Measurements from ENCODE around the gene ME3. TPM values are rescaled to one million over a fixed set of nuclear protein-coding genes. Genes with fewer than 3 reads are reported as not detected.

The ME3 gene
- total RNA-seq, 1 experiment from 2014 or later = 1.8 TPM

DNA sequence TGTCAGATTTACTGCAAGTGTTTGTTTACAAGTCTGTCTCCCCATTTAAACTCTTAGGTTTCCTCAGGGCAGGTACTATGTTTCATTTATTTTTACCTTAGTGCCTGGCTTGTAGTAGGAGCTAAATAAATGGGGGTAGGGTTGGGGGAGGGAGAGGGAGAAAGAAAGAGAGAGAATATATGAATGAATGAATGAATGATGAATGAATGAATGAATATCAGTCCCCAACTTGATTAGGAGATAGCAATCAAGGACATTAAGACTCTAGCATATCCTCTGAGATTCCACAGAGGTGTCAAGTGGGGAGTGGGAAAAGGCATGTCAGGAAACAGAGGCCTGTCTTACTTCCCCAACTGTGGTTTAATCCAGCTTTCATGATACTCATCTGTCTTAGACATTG, 83.2 kb downstream of the ME3 start:
- Mint-ChIP-seq H3K27ac (no peak overlapping the region), H3K4me3 (no peak overlapping the region), H3K36me3 (no peaks in the 10 kb centered on the region), H3K27me3 (ENCODE audit: low read depth) (no peaks in the 10 kb centered on the region), H3K9me3 (no peaks in the 10 kb centered on the region), H3K4me1 (peaks cover 46% of the 10 kb centered on the region)
- ChIA-PET POLR2A (no interaction called here), CTCF (interaction anchor here (1.5 to 2.6 kb wide), 3 partner anchors 17 to 133 kb away, joined by 5 to 13 read pairs (median 12); no protein-coding TSS in a partner anchor)
- ATAC-seq = no peak
- no peak for DNase-seq (ENCODE audit: low spot score)
- TF ChIP-seq KAT7 (CRISPR knock-in tag; IDR thresholded peaks at IDR 0.05; ENCODE audit: borderline replicate concordance) (no peak), ZNF396 (CRISPR knock-in tag; IDR thresholded peaks at IDR 0.05; ENCODE audit: borderline replicate concordance) (no peak), NFATC4 (CRISPR knock-in tag; IDR thresholded peaks at IDR 0.05) (no peak), CREM (CRISPR knock-in tag; IDR thresholded peaks at IDR 0.05) (no peak), SOX15 (CRISPR knock-in tag; IDR thresholded peaks at IDR 0.05) (no peak), FOXJ3 (CRISPR knock-in tag; IDR thresholded peaks at IDR 0.05; ENCODE audit: borderline replicate concordance) (no peak), ZNF317 (CRISPR knock-in tag; IDR thresholded peaks at IDR 0.05; ENCODE audit: borderline replicate concordance, low read depth) (no peak), ELF4 (CRISPR knock-in tag; IDR thresholded peaks at IDR 0.05; ENCODE audit: low read depth) (no peak), SMAD3 (CRISPR knock-in tag; IDR thresholded peaks at IDR 0.05; ENCODE audit: borderline replicate concordance) (no peak), TCF7 (CRISPR knock-in tag; IDR thresholded peaks at IDR 0.05; ENCODE audit: low read depth) (no peak), GRHL2 (CRISPR knock-in tag; IDR thresholded peaks at IDR 0.05; ENCODE audit: insufficient replicate concordance, severe bottlenecking) (no peak), GTF2I (CRISPR knock-in tag; conservative IDR thresholded peaks at IDR 0.05) (no peak)
- TF ChIP-seq, protein P1, sequence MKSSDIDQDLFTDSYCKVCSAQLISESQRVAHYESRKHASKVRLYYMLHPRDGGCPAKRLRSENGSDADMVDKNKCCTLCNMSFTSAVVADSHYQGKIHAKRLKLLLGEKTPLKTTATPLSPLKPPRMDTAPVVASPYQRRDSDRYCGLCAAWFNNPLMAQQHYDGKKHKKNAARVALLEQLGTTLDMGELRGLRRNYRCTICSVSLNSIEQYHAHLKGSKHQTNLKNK (CRISPR knock-in tag; IDR thresholded peaks at IDR 0.05) = no peak
- TF ChIP-seq, protein P2, sequence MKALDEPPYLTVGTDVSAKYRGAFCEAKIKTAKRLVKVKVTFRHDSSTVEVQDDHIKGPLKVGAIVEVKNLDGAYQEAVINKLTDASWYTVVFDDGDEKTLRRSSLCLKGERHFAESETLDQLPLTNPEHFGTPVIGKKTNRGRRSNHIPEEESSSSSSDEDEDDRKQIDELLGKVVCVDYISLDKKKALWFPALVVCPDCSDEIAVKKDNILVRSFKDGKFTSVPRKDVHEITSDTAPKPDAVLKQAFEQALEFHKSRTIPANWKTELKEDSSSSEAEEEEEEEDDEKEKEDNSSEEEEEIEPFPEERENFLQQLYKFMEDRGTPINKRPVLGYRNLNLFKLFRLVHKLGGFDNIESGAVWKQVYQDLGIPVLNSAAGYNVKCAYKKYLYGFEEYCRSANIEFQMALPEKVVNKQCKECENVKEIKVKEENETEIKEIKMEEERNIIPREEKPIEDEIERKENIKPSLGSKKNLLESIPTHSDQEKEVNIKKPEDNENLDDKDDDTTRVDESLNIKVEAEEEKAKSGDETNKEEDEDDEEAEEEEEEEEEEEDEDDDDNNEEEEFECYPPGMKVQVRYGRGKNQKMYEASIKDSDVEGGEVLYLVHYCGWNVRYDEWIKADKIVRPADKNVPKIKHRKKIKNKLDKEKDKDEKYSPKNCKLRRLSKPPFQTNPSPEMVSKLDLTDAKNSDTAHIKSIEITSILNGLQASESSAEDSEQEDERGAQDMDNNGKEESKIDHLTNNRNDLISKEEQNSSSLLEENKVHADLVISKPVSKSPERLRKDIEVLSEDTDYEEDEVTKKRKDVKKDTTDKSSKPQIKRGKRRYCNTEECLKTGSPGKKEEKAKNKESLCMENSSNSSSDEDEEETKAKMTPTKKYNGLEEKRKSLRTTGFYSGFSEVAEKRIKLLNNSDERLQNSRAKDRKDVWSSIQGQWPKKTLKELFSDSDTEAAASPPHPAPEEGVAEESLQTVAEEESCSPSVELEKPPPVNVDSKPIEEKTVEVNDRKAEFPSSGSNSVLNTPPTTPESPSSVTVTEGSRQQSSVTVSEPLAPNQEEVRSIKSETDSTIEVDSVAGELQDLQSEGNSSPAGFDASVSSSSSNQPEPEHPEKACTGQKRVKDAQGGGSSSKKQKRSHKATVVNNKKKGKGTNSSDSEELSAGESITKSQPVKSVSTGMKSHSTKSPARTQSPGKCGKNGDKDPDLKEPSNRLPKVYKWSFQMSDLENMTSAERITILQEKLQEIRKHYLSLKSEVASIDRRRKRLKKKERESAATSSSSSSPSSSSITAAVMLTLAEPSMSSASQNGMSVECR (CRISPR knock-in tag; IDR thresholded peaks at IDR 0.05; ENCODE audit: borderline replicate concordance) = no peak
- TF ChIP-seq, protein P3, sequence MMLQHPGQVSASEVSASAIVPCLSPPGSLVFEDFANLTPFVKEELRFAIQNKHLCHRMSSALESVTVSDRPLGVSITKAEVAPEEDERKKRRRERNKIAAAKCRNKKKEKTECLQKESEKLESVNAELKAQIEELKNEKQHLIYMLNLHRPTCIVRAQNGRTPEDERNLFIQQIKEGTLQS (CRISPR knock-in tag; conservative IDR thresholded peaks at IDR 0.05) = no peak
- TF ChIP-seq, protein P4, sequence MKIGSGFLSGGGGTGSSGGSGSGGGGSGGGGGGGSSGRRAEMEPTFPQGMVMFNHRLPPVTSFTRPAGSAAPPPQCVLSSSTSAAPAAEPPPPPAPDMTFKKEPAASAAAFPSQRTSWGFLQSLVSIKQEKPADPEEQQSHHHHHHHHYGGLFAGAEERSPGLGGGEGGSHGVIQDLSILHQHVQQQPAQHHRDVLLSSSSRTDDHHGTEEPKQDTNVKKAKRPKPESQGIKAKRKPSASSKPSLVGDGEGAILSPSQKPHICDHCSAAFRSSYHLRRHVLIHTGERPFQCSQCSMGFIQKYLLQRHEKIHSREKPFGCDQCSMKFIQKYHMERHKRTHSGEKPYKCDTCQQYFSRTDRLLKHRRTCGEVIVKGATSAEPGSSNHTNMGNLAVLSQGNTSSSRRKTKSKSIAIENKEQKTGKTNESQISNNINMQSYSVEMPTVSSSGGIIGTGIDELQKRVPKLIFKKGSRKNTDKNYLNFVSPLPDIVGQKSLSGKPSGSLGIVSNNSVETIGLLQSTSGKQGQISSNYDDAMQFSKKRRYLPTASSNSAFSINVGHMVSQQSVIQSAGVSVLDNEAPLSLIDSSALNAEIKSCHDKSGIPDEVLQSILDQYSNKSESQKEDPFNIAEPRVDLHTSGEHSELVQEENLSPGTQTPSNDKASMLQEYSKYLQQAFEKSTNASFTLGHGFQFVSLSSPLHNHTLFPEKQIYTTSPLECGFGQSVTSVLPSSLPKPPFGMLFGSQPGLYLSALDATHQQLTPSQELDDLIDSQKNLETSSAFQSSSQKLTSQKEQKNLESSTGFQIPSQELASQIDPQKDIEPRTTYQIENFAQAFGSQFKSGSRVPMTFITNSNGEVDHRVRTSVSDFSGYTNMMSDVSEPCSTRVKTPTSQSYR (CRISPR knock-in tag; IDR thresholded peaks at IDR 0.05) = no peak
- TF ChIP-seq, protein P5, sequence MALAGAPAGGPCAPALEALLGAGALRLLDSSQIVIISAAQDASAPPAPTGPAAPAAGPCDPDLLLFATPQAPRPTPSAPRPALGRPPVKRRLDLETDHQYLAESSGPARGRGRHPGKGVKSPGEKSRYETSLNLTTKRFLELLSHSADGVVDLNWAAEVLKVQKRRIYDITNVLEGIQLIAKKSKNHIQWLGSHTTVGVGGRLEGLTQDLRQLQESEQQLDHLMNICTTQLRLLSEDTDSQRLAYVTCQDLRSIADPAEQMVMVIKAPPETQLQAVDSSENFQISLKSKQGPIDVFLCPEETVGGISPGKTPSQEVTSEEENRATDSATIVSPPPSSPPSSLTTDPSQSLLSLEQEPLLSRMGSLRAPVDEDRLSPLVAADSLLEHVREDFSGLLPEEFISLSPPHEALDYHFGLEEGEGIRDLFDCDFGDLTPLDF (CRISPR knock-in tag; IDR thresholded peaks at IDR 0.05) = no peak
